ENCODE results near the gene GRIP2. TPM values are rescaled to one million over a fixed set of nuclear protein-coding genes. Genes with fewer than 3 reads are reported as not detected.

The GRIP2 gene
- total RNA-seq, 1 donor, result 1.4 TPM

DNA sequence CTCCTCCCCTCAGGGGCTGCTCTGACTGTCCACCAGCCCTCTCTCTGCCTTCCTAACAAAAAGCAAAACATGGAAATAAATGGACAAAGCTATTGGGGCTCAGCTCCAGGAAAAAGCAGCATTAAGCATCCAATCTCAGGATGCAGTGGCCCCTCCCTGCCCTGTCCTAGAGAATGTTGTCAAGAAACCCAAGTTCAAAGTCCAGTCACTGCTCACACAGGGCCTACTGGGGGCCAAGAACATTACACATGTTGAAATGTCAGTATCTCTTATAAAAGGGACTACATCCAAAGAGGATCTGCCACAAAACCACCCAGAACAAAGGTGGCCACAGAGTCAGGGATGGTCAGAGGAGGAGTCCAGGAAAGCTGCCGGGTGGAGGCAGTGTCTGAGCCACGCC lies 7.6 kb upstream of the GRIP2 start:
- no peak overlapping the region for H3K4me3 ChIP-seq (ENCODE audit: insufficient read depth, low read length)
- H3K4me2 ChIP-seq (ENCODE audit: insufficient read depth, low read length), result no peak overlapping the region
- TF ChIP-seq, protein P1, sequence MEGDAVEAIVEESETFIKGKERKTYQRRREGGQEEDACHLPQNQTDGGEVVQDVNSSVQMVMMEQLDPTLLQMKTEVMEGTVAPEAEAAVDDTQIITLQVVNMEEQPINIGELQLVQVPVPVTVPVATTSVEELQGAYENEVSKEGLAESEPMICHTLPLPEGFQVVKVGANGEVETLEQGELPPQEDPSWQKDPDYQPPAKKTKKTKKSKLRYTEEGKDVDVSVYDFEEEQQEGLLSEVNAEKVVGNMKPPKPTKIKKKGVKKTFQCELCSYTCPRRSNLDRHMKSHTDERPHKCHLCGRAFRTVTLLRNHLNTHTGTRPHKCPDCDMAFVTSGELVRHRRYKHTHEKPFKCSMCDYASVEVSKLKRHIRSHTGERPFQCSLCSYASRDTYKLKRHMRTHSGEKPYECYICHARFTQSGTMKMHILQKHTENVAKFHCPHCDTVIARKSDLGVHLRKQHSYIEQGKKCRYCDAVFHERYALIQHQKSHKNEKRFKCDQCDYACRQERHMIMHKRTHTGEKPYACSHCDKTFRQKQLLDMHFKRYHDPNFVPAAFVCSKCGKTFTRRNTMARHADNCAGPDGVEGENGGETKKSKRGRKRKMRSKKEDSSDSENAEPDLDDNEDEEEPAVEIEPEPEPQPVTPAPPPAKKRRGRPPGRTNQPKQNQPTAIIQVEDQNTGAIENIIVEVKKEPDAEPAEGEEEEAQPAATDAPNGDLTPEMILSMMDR (IDR thresholded peaks at IDR 0.05; ENCODE audit: extremely low read depth, low read depth, low read length), result no peak
- no peaks in the 10 kb centered on the region for H3K4me1 ChIP-seq (ENCODE audit: insufficient read depth, low read length)
- H3K27me3 ChIP-seq (ENCODE audit: insufficient read depth, low read length), result peaks cover 24% of the 10 kb centered on the region
- no peaks in the 10 kb centered on the region for H4K20me1 ChIP-seq (ENCODE audit: insufficient read depth, low read length)
- H3K9me3 ChIP-seq (ENCODE audit: low read depth, low read length), result no peaks in the 10 kb centered on the region
- no peak overlapping the region for H2AFZ ChIP-seq (ENCODE audit: low read length)
- no peaks in the 10 kb centered on the region for H3K79me2 ChIP-seq (ENCODE audit: insufficient read depth, low read length)
- no peak overlapping the region for H3K27ac ChIP-seq (ENCODE audit: low read depth, low read length)
- peak; percentile 79 for DNase-seq (ENCODE audit: insufficient read length, low spot score, missing footprints)
- H3K36me3 ChIP-seq (ENCODE audit: insufficient read depth, low read length), result no peaks in the 10 kb centered on the region

DNA sequence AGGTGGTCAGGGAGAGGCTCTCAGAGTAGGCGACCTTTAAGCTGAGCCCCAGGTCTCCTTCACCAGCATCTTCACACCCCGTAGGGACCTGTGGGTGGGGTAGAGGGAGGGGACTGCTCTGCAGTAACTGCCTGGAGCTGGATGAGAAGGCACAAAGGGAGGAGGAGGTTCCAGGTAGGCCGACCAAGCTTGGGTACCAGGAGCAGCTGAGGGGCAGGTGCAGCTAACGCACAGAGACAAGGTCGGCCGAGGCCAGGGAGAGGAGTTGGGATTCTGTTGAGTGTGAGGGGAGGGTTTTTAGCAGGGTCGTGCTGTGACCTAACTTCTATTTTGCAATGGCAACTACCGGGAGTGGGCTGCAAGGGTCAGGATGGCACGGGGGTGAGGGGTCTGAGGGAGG lies 5.9 kb upstream of the GRIP2 start:
- Histone ChIP-seq H3K9me3 (ENCODE audit: low read depth, low read length) (no peaks in the 10 kb centered on the region), H3K4me2 (ENCODE audit: insufficient read depth, low read length) (no peak overlapping the region), H3K27ac (ENCODE audit: low read depth, low read length) (no peak overlapping the region), H3K79me2 (ENCODE audit: insufficient read depth, low read length) (no peaks in the 10 kb centered on the region), H4K20me1 (ENCODE audit: insufficient read depth, low read length) (no peaks in the 10 kb centered on the region), H3K4me1 (ENCODE audit: insufficient read depth, low read length) (no peaks in the 10 kb centered on the region), H3K4me3 (ENCODE audit: insufficient read depth, low read length) (no peak overlapping the region), H2AFZ (ENCODE audit: low read length) (no peak overlapping the region), H3K36me3 (ENCODE audit: insufficient read depth, low read length) (no peaks in the 10 kb centered on the region), H3K27me3 (ENCODE audit: insufficient read depth, low read length) (peaks cover 24% of the 10 kb centered on the region)
- TF ChIP-seq, protein P1 (IDR thresholded peaks at IDR 0.05; ENCODE audit: extremely low read depth, low read depth, low read length), result no peak
- peak; percentile 47 for DNase-seq (ENCODE audit: insufficient read length, low spot score, missing footprints)

DNA sequence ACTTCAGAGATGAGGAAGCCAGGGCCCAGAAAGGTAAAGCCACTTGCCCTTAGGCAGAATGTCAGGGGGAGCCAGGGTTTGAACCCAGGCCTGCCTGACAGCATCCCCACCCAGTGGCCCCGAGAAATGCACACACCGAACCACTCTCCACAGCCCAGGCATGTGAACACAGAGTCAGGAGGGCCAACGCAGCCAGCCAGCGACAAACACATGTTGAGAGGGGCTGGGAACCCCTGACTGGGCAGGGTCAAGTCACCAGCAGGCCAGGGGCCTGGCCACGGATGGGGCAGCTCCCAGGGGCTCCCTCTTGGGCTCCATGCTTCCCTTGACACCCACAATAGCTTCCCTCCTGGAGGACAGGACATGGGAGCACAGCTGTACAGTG lies 5.1 kb upstream of the GRIP2 start:
- no peaks in the 10 kb centered on the region for H3K79me2 ChIP-seq (ENCODE audit: insufficient read depth, low read length)
- H3K4me1 ChIP-seq (ENCODE audit: insufficient read depth, low read length), result no peaks in the 10 kb centered on the region
- H3K27me3 ChIP-seq (ENCODE audit: insufficient read depth, low read length), result peaks cover 24% of the 10 kb centered on the region
- H3K27ac ChIP-seq (ENCODE audit: low read depth, low read length), result no peak overlapping the region
- no peaks in the 10 kb centered on the region for H4K20me1 ChIP-seq (ENCODE audit: insufficient read depth, low read length)
- H3K4me2 ChIP-seq (ENCODE audit: insufficient read depth, low read length), result no peak overlapping the region
- H2AFZ ChIP-seq (ENCODE audit: low read length), result no peak overlapping the region
- TF ChIP-seq, protein P1 (IDR thresholded peaks at IDR 0.05; ENCODE audit: extremely low read depth, low read depth, low read length), result no peak
- no peaks in the 10 kb centered on the region for H3K36me3 ChIP-seq (ENCODE audit: insufficient read depth, low read length)
- peak; percentile 27 for DNase-seq (ENCODE audit: insufficient read length, low spot score, missing footprints)
- H3K4me3 ChIP-seq (ENCODE audit: insufficient read depth, low read length), result no peak overlapping the region
- no peaks in the 10 kb centered on the region for H3K9me3 ChIP-seq (ENCODE audit: low read depth, low read length)

DNA sequence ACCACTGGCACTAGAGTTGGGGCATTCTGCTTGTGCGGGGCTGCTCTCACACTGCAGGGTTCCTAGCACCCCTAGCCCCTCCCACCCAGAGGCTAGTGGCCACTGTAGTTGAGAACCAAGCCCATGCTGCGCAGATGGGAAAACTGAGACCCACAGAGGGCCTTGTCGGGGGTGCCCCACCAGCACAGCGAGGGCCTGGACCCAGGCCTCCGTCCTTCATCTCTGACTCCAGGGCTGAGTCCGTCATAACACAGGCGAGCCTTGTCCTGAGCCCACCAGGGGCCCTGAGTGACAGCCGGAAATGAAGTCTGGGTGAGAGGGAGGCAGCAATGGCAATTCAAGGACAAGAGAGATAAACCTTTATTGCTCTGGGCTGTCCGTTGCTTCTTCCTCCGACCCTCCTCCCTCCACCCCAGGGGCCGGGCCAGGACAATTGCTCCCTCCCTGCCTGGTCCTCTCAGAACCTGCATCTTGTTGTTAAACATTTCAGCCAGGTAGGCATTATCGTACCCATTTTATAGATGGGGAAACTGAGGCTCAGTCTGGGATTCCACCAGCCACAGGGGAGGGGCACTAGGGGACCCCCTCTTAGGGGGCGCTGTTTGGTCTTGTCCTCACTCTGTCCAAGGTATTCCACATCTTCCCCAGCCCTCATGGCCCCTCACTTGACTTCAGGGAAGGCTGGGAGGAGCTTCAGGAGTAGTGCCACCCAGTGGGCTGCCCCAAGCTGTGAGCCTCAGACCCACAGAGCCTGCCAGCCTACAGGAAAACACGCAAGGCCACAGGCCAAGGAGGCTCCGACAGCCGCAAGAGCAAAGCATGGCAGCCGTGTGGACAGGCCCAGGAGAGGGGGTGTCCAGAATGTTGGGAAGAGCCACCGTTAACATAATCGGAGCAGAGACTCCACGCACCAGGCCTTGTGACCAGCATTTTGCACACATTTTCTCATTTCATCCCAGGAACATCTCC lies 4.4 kb upstream of the GRIP2 start:
- Histone ChIP-seq H3K4me1 (ENCODE audit: insufficient read depth, low read length) (no peaks in the 10 kb centered on the region), H3K4me3 (ENCODE audit: insufficient read depth, low read length) (no peak overlapping the region), H3K9me3 (ENCODE audit: low read depth, low read length) (no peaks in the 10 kb centered on the region), H3K4me2 (ENCODE audit: insufficient read depth, low read length) (no peak overlapping the region), H3K79me2 (ENCODE audit: insufficient read depth, low read length) (no peaks in the 10 kb centered on the region), H3K27ac (ENCODE audit: low read depth, low read length) (no peak overlapping the region), H3K36me3 (ENCODE audit: insufficient read depth, low read length) (no peaks in the 10 kb centered on the region), H3K27me3 (ENCODE audit: insufficient read depth, low read length) (peaks cover 24% of the 10 kb centered on the region), H2AFZ (ENCODE audit: low read length) (no peak overlapping the region), H4K20me1 (ENCODE audit: insufficient read depth, low read length) (no peaks in the 10 kb centered on the region)
- DNase-seq (ENCODE audit: insufficient read length, low spot score, missing footprints), result peak; percentile 51
- TF ChIP-seq, protein P1 (IDR thresholded peaks at IDR 0.05; ENCODE audit: extremely low read depth, low read depth, low read length), result no peak

Measured in osteoblast (primary cell).